Memory B cell (primary cell): ENCODE data around the gene FETUB.

Experiments
- ATAC-seq: fragments of 150-1000 bp; cut with Tn5 transposase; 2 replicates; pipeline ENCODE4 v1.10.0; 2021; ENCODE audit warnings: low read depth, mild to moderate bottlenecking, moderate library complexity
- DNase-seq, 2 donors: peaks; one replicate each; pipeline ENCODE4 v3.0.0; 2022; ENCODE audit warnings: low spot score in 2 of 2
- H3K27ac Mint-ChIP-seq: one replicate; pipeline ENCODE4 v1.8.0; 2022; ENCODE audit warnings: mild to moderate bottlenecking, moderate library complexity, mixed read lengths
- H3K27me3 Mint-ChIP-seq: one replicate; pipeline ENCODE4 v1.8.0; 2022; ENCODE audit warnings: mixed read lengths
- H3K36me3 Mint-ChIP-seq: one replicate; pipeline ENCODE4 v1.8.0; 2022; ENCODE audit warnings: mild to moderate bottlenecking, mixed read lengths
- H3K4me1 Mint-ChIP-seq: one replicate; pipeline ENCODE4 v1.8.0; 2022; ENCODE audit warnings: mixed read lengths
- H3K4me3 Mint-ChIP-seq: one replicate; pipeline ENCODE4 v1.8.0; 2022; ENCODE audit warnings: mild to moderate bottlenecking, moderate library complexity, mixed read lengths
- H3K9me3 Mint-ChIP-seq: one replicate; pipeline ENCODE4 v1.8.0; 2022; ENCODE audit warnings: mixed read lengths

FETUB gene, protein sequence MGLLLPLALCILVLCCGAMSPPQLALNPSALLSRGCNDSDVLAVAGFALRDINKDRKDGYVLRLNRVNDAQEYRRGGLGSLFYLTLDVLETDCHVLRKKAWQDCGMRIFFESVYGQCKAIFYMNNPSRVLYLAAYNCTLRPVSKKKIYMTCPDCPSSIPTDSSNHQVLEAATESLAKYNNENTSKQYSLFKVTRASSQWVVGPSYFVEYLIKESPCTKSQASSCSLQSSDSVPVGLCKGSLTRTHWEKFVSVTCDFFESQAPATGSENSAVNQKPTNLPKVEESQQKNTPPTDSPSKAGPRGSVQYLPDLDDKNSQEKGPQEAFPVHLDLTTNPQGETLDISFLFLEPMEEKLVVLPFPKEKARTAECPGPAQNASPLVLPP

DNA sequence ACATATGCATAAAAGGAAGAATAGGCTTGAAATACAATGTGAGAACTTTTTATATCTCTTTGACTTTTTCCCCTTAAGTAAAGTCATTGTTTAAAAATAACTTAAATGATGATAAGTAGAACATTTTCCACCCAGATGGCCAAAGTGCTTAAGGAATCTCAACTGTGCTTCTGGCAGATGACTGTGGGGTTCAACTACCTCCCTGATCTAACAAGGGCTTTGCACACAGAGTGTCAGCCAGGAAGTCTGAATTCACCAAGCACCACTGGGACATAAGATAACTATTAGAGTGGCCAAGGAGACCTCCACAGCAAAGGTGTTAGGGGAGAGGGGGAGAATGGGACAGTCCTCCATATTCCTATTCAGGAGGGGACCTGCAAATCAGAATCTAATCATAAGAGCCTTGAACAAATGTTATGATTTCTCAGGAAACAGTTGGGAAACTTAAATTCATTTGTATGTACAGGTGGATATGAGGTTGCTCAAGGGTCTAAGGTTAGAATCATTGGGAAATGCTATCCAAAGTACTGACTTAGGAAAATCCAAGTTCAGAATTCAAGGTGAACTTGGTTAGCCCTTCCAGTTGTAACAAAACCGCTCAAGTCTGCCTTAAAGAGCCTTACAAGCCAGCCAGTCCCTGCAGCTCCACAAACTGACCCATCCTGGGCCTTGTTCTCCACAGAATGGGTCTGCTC, at the start of gene FETUB:
TSS of gene FETUB (plus strand) at position 622 of the 695 bp plus-strand sequence. CDS start at position 684, 62 bp downstream.
- DNase-seq (no peak), ATAC-seq (no peak)
- H3K27ac Mint-ChIP-seq: no peak within 1 kb of the TSS
- no peaks in the 10 kb centered on the region for H3K36me3 Mint-ChIP-seq
- peaks cover 5% of the 10 kb centered on the region for H3K27me3 Mint-ChIP-seq
- H3K9me3 Mint-ChIP-seq: no peaks in the 10 kb centered on the region
- peaks cover 9% of the 10 kb centered on the region for H3K4me1 Mint-ChIP-seq
- no peak within 1 kb of the TSS for H3K4me3 Mint-ChIP-seq

DNA sequence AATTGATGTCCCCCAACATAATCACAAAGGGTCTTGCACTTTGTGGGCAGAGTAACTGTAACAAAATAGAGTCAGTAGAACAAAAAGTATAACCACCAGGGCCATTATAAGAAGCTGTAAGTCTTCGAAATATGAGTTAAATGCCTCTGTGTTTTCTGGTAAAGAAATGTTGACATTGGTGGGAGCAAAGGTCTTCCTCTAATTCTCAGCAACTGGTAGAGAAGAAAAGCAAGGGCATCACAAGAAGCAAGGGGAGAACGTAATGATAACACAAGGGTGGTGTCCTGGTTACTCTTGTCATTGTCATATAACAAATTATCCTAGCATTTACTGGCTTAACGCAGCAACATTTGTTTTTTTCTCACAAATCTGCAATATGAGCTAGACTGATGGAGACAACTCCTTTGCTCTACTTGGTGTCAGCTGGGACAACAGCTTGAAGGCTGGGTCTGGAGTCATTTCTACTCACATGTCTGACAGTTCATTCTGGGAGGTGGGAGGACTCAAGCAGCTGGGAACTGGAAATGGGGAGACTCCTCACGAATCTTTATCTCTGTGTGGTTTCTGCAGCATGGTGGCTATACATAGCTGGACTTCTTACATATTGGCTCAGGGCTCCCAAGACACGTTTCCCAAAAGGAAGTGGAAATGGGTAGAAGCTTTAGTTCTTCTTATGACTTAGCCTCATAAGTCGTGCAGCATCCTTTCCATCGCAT, 49.5 kb upstream of the FETUB start:
- no peak overlapping the region for H3K27ac Mint-ChIP-seq
- H3K4me3 Mint-ChIP-seq: no peak overlapping the region
- no peaks in the 10 kb centered on the region for H3K4me1 Mint-ChIP-seq
- ATAC-seq (no peak), DNase-seq (no peak)
- H3K36me3 Mint-ChIP-seq: peaks cover 3% of the 10 kb centered on the region
- no peaks in the 10 kb centered on the region for H3K27me3 Mint-ChIP-seq
- no peaks in the 10 kb centered on the region for H3K9me3 Mint-ChIP-seq

DNA sequence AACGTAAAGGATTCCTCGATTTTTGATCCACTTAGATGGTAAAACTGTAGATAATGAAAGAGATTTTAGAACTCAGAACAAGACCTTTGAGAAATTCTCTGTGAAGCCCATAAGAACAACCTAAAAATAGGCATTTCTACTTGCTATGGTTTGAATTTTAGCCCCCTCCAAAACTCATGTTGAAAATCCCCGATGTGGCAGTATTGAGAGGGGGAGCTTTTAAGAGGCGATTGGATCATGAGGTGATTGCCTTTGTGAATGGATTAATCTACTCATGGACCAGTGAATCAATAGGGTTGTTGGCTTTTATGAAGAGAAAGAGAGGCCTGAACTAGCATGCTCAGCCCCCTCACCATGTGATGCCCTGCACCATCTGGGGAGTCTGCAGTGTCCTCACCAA, 47.5 kb upstream of the FETUB start:
- Mint-ChIP-seq H3K9me3 (no peaks in the 10 kb centered on the region), H3K4me3 (no peak overlapping the region), H3K36me3 (no peaks in the 10 kb centered on the region), H3K4me1 (no peaks in the 10 kb centered on the region), H3K27me3 (peaks cover 4% of the 10 kb centered on the region), H3K27ac (no peak overlapping the region)
- ATAC-seq (no peak), DNase-seq (no peak)

DNA sequence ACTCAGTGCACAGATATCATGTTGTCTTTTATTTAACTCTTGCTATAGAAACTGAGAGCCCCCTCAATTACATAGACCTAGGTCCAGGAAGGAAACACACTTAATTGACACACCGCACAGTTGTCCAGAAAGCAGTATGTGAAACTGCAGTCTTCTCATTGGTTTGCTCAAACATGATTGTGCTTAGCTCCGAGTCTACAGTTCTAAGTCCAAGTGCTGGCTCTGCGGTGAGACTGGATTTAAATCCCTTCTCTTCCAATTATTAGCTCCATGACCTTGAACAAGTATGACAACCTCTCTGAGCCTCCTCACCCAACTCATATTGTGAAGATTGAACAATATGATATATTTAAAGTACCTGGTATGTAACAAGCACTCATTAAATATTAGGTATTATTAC, 46.3 kb upstream of the FETUB start:
- no peaks in the 10 kb centered on the region for H3K4me1 Mint-ChIP-seq
- no peaks in the 10 kb centered on the region for H3K36me3 Mint-ChIP-seq
- H3K9me3 Mint-ChIP-seq: no peaks in the 10 kb centered on the region
- H3K27me3 Mint-ChIP-seq: peaks cover 4% of the 10 kb centered on the region
- no peak overlapping the region for H3K4me3 Mint-ChIP-seq
- DNase-seq: no peak
- no peak for ATAC-seq
- H3K27ac Mint-ChIP-seq: no peak overlapping the region

DNA sequence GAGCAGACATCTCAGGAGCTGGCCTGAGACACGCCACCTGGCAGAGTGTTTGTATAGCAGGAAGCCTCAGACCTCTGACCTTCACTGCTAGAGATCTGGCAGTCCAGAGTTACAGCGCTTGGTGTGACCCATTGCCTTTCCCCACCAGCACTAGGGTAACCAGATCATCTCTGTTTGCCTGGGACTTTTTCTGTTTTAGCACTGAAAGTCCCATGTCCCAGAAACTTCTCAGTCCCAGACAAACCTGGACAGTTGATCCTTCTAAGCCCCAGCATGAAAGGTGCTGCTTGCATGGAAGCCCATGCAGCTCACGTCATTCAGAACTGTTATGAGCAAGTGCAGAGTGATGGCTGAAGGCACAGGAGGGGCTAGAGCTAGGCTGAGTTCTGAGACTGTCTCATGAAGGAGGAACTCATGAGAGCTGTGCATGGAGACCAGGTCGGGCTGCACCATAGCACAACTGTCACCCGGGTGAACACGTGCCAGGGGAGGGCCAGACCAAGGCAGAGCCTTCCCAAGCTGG, 45.5 kb upstream of the FETUB start:
- H3K27me3 Mint-ChIP-seq: peaks cover 4% of the 10 kb centered on the region
- DNase-seq (no peak), ATAC-seq (no peak)
- H3K4me1 Mint-ChIP-seq: no peaks in the 10 kb centered on the region
- no peak overlapping the region for H3K4me3 Mint-ChIP-seq
- H3K36me3 Mint-ChIP-seq: no peaks in the 10 kb centered on the region
- no peaks in the 10 kb centered on the region for H3K9me3 Mint-ChIP-seq
- no peak overlapping the region for H3K27ac Mint-ChIP-seq

DNA sequence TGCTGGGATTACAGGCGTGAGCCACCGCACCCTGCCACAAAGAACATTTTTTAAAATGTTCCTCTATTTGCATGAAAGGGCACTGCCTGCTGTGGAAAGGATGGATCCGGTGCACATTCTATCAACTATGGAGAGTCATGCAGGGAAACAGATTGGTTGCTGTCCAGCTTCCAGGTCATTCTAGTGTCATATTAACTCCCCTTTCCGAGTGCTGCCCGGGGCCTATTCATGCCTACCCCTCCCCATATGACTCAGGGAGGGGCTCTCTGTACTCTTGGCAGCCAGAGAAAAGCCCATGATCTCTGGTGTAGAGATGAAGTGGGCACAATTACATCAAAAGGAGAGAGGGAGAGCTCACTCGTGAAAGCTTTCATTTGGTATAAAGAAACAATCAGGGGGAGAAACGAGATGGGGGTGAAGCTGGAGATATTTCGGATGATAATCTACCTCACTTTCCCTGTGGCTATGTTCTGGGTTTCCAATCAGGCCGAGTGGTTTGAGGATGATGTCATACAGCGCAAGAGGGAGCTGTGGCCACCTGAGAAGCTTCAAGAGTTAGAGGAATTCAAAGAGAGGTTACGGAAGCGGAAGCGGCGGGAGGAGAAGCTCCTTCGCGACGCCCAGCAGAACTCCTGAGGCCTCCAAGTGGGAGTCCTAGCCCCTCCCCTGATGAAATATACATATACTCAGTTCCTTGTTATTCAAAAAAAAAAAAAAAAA, 43.5 kb upstream of the FETUB start:
- no peak for DNase-seq
- Mint-ChIP-seq H3K27ac (no peak overlapping the region), H3K27me3 (peaks cover 4% of the 10 kb centered on the region), H3K4me1 (no peaks in the 10 kb centered on the region), H3K4me3 (no peak overlapping the region), H3K36me3 (no peaks in the 10 kb centered on the region), H3K9me3 (no peaks in the 10 kb centered on the region)
- no peak for ATAC-seq

DNA sequence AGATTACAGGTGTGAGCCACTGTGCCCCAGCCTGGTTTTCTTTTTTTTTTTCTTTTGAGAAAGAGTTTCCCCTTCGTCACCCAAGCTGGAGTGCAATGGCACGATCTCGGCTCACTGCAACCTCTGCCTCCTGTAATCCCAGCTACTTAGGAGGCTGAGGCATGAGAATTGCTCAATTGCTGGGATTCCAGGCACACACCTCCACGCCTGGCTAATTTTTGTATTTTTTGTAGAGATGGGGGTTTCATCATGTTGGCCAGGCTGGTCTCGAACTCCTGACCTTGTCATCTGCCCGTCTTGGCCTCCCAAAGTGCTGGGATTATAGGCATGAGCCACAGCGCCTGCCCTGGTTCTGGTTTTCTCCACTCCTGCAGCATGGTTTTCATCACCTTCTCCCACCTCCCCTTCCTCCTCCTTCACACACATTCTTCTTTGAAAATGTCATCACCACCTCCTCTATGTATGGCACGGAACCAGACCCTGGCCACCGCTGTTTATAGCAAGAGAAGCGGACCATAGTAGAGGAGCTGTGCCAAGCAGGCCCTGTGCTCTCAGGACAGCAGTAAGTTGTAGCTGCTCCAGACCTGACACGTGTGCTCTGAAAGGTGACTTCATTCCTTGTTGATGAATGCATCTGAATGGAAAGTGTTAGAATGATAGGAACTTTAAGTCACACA, 42.0 kb upstream of the FETUB start:
- Mint-ChIP-seq H3K4me3 (no peak overlapping the region), H3K4me1 (peaks cover 2% of the 10 kb centered on the region), H3K27ac (no peak overlapping the region), H3K9me3 (no peaks in the 10 kb centered on the region), H3K36me3 (no peaks in the 10 kb centered on the region), H3K27me3 (peaks cover 4% of the 10 kb centered on the region)
- DNase-seq (no peak), ATAC-seq (no peak)

DNA sequence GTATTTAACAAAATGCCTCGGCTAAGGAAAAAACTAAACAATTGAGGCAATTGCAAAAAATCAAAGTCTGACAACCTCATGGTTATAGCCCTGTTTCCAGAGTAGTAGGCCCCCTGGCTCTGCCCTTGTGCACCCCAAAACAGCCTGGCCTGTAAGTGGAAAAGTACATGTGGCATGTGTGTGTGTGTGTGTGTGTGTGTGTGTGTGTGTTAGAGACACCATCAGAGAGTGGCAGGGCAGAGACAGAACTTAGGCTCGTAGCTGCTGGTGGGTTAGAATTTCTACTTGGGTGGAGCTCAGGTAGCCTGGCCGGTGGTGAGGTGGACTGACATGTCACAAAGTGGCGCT, 41.4 kb upstream of the FETUB start:
- no peak for DNase-seq
- no peaks in the 10 kb centered on the region for H3K36me3 Mint-ChIP-seq
- H3K4me1 Mint-ChIP-seq: peaks cover 2% of the 10 kb centered on the region
- H3K27ac Mint-ChIP-seq: no peak overlapping the region
- no peaks in the 10 kb centered on the region for H3K9me3 Mint-ChIP-seq
- no peak for ATAC-seq
- H3K27me3 Mint-ChIP-seq: peaks cover 4% of the 10 kb centered on the region
- no peak overlapping the region for H3K4me3 Mint-ChIP-seq

DNA sequence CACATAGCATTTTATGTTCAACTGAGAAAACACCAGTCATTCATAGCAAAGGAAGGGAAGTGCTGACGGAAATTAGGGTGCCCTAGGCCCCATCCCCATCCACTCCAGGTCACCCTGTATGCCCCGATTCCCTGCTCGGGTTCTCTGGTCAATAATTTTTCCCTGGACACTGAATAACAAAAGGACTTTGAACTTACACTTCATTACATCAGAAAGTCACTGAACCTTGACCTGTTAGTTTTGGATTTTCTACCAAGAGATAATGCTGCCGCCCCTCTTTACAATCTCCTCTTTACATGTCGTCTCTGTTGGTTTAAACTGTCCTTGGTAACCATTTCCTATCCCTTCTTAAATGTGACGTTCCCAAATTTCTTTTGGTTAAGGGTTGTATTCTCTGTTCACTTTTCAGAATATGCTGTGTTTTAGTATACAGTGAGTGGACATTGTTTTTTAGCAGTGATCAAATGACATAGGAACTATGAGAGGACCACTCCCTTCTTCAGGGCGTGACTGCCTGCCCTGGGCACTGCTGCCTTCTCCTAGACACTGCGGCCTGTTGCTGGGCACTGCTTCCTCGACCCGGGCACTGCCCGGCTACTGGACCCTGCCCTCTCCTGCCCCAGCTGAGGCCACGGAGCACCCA, 40.9 kb upstream of the FETUB start:
- Mint-ChIP-seq H3K27ac (no peak overlapping the region), H3K27me3 (peaks cover 6% of the 10 kb centered on the region), H3K4me1 (peaks cover 2% of the 10 kb centered on the region), H3K4me3 (no peak overlapping the region), H3K36me3 (no peaks in the 10 kb centered on the region), H3K9me3 (no peaks in the 10 kb centered on the region)
- ATAC-seq: no peak
- DNase-seq: no peak

DNA sequence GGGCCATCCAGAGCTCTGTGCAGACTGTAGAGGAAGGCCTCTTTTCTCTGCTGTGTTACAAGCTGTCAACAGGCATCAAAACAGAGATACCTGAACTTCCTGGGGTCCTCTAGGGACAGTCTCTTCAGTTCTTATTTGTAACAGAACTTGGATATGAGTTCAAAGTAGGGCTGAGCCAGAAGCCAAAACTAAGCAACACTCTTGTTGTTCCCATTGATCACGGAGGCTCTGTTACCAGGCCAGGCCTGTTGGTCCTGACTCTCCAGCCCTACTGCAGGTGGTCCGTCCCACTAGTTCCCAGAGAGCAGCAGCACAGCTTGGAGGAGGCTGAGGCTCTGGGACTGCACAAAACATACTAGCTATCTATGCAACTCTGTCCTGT, 40.4 kb upstream of the FETUB start:
- ATAC-seq: no peak
- H3K27me3 Mint-ChIP-seq: peaks cover 8% of the 10 kb centered on the region
- H3K9me3 Mint-ChIP-seq: no peaks in the 10 kb centered on the region
- H3K36me3 Mint-ChIP-seq: no peaks in the 10 kb centered on the region
- H3K4me1 Mint-ChIP-seq: peaks cover 2% of the 10 kb centered on the region
- no peak overlapping the region for H3K27ac Mint-ChIP-seq
- no peak for DNase-seq
- no peak overlapping the region for H3K4me3 Mint-ChIP-seq

DNA sequence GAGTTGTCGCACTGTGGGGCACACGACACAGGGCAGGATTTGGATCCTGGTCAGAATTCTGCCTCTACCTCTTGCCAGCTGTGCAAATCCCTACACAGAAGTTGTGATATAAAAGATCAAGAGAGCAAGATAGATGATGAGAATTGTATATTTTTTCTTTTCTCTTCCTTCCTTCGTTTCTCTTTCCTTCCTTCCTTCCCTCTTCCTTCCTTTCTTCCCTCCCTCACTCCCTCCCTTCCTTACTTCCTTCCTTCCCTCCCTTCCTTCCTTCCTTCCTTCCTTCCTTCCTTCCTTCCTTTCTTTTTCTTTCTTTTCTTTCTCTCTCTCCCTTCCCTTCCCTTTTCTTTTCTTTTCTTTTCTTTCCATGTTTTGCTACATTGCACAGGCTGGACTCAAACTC, 39.3 kb upstream of the FETUB start:
- Mint-ChIP-seq H3K27ac (no peak overlapping the region), H3K4me3 (no peak overlapping the region), H3K9me3 (no peaks in the 10 kb centered on the region), H3K27me3 (peaks cover 9% of the 10 kb centered on the region), H3K36me3 (no peaks in the 10 kb centered on the region), H3K4me1 (peaks cover 2% of the 10 kb centered on the region)
- DNase-seq: no peak
- ATAC-seq: no peak

DNA sequence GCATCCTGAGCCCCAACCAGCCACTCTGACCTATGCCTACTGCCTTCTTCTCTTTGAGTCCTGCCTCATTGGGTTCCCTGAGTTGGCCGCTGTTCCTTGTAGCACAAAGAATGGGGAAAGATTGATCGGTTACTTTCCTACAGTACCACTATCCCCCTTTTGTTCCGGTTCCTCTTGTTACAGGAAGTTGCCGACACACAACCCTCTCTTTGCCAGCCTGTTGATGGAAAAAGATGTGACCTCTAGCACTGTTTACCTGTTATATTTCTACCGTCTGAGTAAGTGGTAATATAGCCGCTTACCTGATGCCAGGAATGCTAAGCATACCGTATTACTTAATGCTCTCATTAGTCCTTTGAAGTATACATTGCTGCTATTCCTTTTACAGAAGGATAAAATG, 37.0 kb upstream of the FETUB start:
- Mint-ChIP-seq H3K4me1 (peaks cover 2% of the 10 kb centered on the region), H3K4me3 (no peak overlapping the region), H3K9me3 (no peaks in the 10 kb centered on the region), H3K27me3 (peaks cover 5% of the 10 kb centered on the region), H3K36me3 (no peaks in the 10 kb centered on the region), H3K27ac (no peak overlapping the region)
- DNase-seq: no peak
- no peak for ATAC-seq

DNA sequence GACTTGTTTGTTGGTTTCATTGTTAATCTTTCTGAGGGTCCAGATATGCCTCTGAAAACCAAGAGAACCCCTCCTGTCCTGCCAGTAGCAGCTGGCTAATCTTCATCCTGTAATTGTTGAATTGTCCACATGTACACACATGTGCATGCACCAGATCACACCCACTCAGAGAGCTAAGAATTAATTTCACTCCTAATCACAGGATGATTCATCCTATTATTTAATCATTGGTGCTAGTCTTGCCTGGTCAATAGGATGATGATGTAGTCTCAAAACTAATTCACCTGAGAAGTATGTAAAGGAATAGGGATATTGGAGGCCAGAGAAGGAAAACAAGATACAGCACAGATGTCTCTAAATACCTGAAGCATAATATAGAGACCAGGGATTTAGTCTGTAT, 35.1 kb upstream of the FETUB start:
- H3K27me3 Mint-ChIP-seq: peaks cover 5% of the 10 kb centered on the region
- H3K4me1 Mint-ChIP-seq: peaks cover 2% of the 10 kb centered on the region
- H3K27ac Mint-ChIP-seq: no peak overlapping the region
- H3K36me3 Mint-ChIP-seq: no peaks in the 10 kb centered on the region
- no peak for DNase-seq
- no peak overlapping the region for H3K4me3 Mint-ChIP-seq
- H3K9me3 Mint-ChIP-seq: no peaks in the 10 kb centered on the region
- ATAC-seq: no peak
